Measurements from ENCODE around the gene SCAF1. TPM values are rescaled to one million over a fixed set of nuclear protein-coding genes. Genes with fewer than 3 reads are reported as not detected.

The SCAF1 gene
- total and polyA plus RNA-seq, 2 of the 13 experiments (the other 11 are each of a cell fraction or from before 2014, with no cell fraction given), result 3.3 to 6.1 TPM

- Histone ChIP-seq H3K27me3 (ENCODE audit: control insufficient read depth in 1 of 2, insufficient read depth in 2 of 2, low read length in 2 of 2) (peaks cover 0 to 20% of the 10 kb centered on the region in 2 experiments; a peak in 3 of 5 replicates), H3K79me2 (ENCODE audit: insufficient read depth, low read length) (no peaks in the 10 kb centered on the region), H3K36me3 (replicated peaks in 1 of 2; ENCODE audit: control insufficient read depth in 1 of 2, insufficient read depth in 2 of 2, low read length in 2 of 2) (no peaks in the 10 kb centered on the region), H2AFZ (ENCODE audit: low read length) (no peak overlapping the region), H4K20me1 (ENCODE audit: insufficient read depth, low read length) (no peaks in the 10 kb centered on the region), H3K9ac (ENCODE audit: insufficient read depth, low read depth, low read length) (no peak overlapping the region), H3K4me3 (replicated peaks in 1 of 3; ENCODE audit: insufficient read depth in 1 of 3, low read depth in 2 of 3, low read length in 3 of 3) (no peak overlapping the region; a peak in 1 of 6 replicates), H3K27ac (ENCODE audit: extremely low read length, insufficient read depth, low read length) (no peak overlapping the region), H3K4me2 (ENCODE audit: low read depth, low read length) (no peak overlapping the region), H3K4me1 (ENCODE audit: insufficient read depth, low read length) (peaks cover 14% of the 10 kb centered on the region), H3K9me3 (ENCODE audit: low read length) (no peaks in the 10 kb centered on the region)
- no TSS peak for BruUV-seq (replicated peaks)
- ChIA-PET POLR2A (interaction anchor here (0.9 kb wide), 1 partner anchor 17 kb away, joined by 3 read pairs; no protein-coding TSS in a partner anchor), CTCF (ENCODE audit: low intra/inter-chr PET ratio, low total read pairs) (no interaction called here)
- peak; percentile 33; the same call in 2 of the 3 replicates for ATAC-seq
- WGBS (ENCODE audit: low lambda C conversion rate), result 17% methylated on average over 7 of the region's 11 CpGs
- intact Hi-C loops (cut with micrococcal nuclease; ENCODE audit: unreplicated experiment), result no loop called here
- in situ Hi-C loops (cut with HindIII; ENCODE audit: extremely low pct_ligation_motif_present, low pct_unique_long_range_greater_than_20kb), result no loop called here
- no peak for FAIRE-seq
- TF ChIP-seq CCDC6 (CRISPR knock-in tag; IDR thresholded peaks at IDR 0.05) (no peak), KLF11 (CRISPR knock-in tag; IDR thresholded peaks at IDR 0.05) (no peak), NFKBIZ (CRISPR knock-in tag; IDR thresholded peaks at IDR 0.05) (no peak), NCOA2 (CRISPR knock-in tag; IDR thresholded peaks at IDR 0.05) (no peak), ZNF549 (CRISPR knock-in tag; IDR thresholded peaks at IDR 0.05) (no peak), HMG20A (CRISPR knock-in tag; IDR thresholded peaks at IDR 0.05; ENCODE audit: borderline replicate concordance) (no peak), ZMYM4 (CRISPR knock-in tag; IDR thresholded peaks at IDR 0.05) (no peak), HMGA1 (CRISPR knock-in tag; conservative IDR thresholded peaks at IDR 0.05) (no peak), RXRB (CRISPR knock-in tag; IDR thresholded peaks at IDR 0.05; ENCODE audit: borderline replicate concordance) (no peak), ZNF501 (CRISPR knock-in tag; IDR thresholded peaks at IDR 0.05) (no peak), MNT (IDR thresholded peaks at IDR 0.05) (no peak), ZNF749 (CRISPR knock-in tag; IDR thresholded peaks at IDR 0.05; ENCODE audit: borderline replicate concordance) (no peak), KLF9 (CRISPR knock-in tag; IDR thresholded peaks at IDR 0.05; ENCODE audit: low read depth) (no peak), FOXJ3 (CRISPR knock-in tag; IDR thresholded peaks at IDR 0.05; ENCODE audit: borderline replicate concordance) (no peak), ISL2 (CRISPR knock-in tag; IDR thresholded peaks at IDR 0.05) (no peak), DMTF1 (CRISPR knock-in tag; IDR thresholded peaks at IDR 0.05) (no peak)
- no peak for DNase-seq (ENCODE audit: low spot score)
These were observed 58.6 kb downstream of the SCAF1 start for GRCh38 chr19:49700563-49700962.

Data from HepG2 (cell line).